Kidney epithelial cell (primary cell): ENCODE data around the gene SNRNP48. TPM values are rescaled to one million over a fixed set of nuclear protein-coding genes. Genes with fewer than 3 reads are reported as not detected.

Source experiments
- DNase-seq: peaks from one replicate; pipeline ENCODE4 v3.0.0-alpha.2; 2010; ENCODE audit warnings: low read depth
- H3K27me3 ChIP-seq: 2 replicates; pipeline ENCODE4 v1.6.0; 2011; ENCODE audit warnings: low read length; ENCODE audit not compliant: control insufficient read depth, insufficient read depth
- H3K36me3 ChIP-seq: 2 replicates; pipeline ENCODE4 v1.5.1; 2011; ENCODE audit warnings: low read length; ENCODE audit not compliant: control insufficient read depth, insufficient read depth
- H3K4me3 ChIP-seq: 2 replicates; pipeline ENCODE4 v1.5.1; 2011; ENCODE audit warnings: low read depth, mild to moderate bottlenecking, control low read depth, low read length
- CTCF ChIP-seq: IDR thresholded peaks from 2 replicates; pipeline ENCODE4 v1.5.1; 2011; ENCODE audit warnings: mild to moderate bottlenecking, moderate library complexity, low read length, control low read depth, inconsistent platforms; ENCODE audit not compliant: insufficient read depth, poor library complexity, severe bottlenecking
- total RNA-seq: library from RNA; depleted of rRNA; stranded (reverse); fragments of >200 nt; gene quantifications from 2 replicates; pipeline ENCODE4 v1.2.3, GENCODE V29; 2015

The SNRNP48 gene
- total RNA-seq, 1 donor from 2014 or later = 8.9 TPM

DNA sequence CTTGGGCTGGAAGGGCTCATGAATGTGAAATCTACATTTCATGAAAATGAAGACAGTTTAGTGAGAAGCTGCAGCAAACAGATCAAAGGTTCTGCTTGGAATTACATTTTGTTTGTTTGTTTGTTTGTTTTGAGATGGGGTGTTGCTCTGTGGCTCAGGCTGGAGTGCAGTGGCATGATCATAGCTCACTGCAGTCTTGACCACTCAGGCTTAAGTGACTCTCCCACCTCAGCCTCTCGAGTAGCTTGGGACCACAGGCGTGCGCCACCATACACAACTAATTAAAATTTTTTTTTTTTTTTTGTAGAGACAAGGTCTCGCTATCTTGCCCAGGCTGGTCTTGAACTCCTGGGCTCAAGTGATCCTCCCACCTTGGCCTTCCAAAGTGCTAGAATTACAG is 42.7 kb upstream of the SNRNP48 start:
- H3K27me3 ChIP-seq = no peaks in the 10 kb centered on the region
- TF ChIP-seq CTCF = no peak
- no peak overlapping the region for H3K4me3 ChIP-seq
- H3K36me3 ChIP-seq = no peaks in the 10 kb centered on the region
- no peak for DNase-seq

DNA sequence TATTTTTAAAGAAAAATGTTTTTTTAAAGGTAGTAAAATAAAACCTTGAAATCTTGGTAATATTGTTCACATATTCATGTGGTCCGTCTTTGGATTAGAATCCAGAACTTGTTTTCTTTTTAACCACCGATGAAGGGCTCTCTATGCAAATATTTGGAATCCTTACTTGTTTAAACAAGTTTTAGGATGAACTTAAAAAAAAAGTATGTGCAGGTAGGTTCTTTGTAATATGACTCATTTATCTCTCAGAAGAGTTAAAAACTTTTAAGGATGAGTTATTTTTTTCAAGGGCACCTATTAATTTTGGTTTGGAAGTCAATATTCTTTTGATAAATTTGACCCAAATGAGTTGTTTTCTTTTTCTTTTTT is 39.6 kb upstream of the SNRNP48 start:
- H3K4me3 ChIP-seq = no peak overlapping the region
- no peak for DNase-seq
- no peak for TF ChIP-seq CTCF
- no peaks in the 10 kb centered on the region for H3K27me3 ChIP-seq
- no peaks in the 10 kb centered on the region for H3K36me3 ChIP-seq

GRCh38 chr6:7554533-7555275 is 35.3 kb upstream of the SNRNP48 start:
- H3K4me3 ChIP-seq = no peak overlapping the region
- H3K36me3 ChIP-seq = no peaks in the 10 kb centered on the region
- no peaks in the 10 kb centered on the region for H3K27me3 ChIP-seq
- no peak for TF ChIP-seq CTCF
- no peak for DNase-seq

- DNase-seq = no peak
- no peaks in the 10 kb centered on the region for H3K36me3 ChIP-seq
- H3K27me3 ChIP-seq = no peaks in the 10 kb centered on the region
- no peak for TF ChIP-seq CTCF
- H3K4me3 ChIP-seq = no peak overlapping the region
Measured at GRCh38 chr6:7555671-7556070, 34.3 kb upstream of the SNRNP48 start.

DNA sequence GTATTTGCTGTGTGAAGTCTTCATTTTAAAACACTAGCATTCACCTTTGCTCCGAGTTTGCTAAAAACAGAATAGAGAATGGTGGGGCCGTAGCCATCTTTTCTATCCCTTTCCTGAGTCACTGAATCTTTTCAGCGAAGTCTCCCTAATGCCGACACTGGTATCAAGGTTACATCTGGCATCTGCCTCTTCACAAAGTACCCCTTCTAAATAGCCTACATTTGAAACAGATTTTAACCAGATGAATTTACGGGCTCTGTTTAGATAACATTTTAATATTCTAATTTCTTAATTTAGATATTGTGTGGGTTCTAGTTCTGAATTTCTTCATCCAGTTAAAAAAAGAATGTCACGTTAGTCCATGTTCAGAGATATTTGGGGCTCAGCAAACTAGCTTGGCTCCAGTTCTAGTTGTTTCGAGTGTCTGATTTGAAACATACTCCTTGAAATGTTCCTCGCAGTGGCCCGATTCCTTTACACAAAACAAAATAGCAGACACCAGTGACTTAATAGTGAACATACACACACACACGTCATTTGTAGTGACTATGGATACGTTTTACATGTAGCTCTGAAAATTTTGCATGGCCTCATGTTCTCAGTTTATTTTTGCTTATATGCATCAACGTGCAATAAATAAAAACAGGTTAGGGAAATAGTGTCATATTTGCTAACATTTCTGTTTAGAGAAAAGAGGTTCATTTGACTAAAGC is 33.4 kb upstream of the SNRNP48 start:
- H3K36me3 ChIP-seq = no peaks in the 10 kb centered on the region
- H3K4me3 ChIP-seq = no peak overlapping the region
- no peak for TF ChIP-seq CTCF
- no peak for DNase-seq
- no peaks in the 10 kb centered on the region for H3K27me3 ChIP-seq
